HG02973 (cell line): ENCODE measurements around the gene PSMC5.
"Not testable (repeated sequence)": the region's sequence is repeated elsewhere in the genome, so short reads cannot be mapped to it uniquely, and the experiment has no call there.

Experiments used
- ATAC-seq: cut with Tn5 transposase; IDR thresholded peaks from one replicate; pipeline ENCODE4 v1.9.1; 2021; ENCODE audit warnings: moderate library complexity; ENCODE audit not compliant: unreplicated experiment

PSMC5 gene

GRCh38 chr17:63838631-63839171 is 11.5 kb downstream of the PSMC5 start:
- ATAC-seq: no peak

GRCh38 chr17:63840591-63841349 is 13.5 kb downstream of the PSMC5 start:
- ATAC-seq: no peak

GRCh38 chr17:63841350-63842172 is 14.3 kb downstream of the PSMC5 start:
- ATAC-seq: no peak

- ATAC-seq: peak; percentile 35
Measured at GRCh38 chr17:63842173-63842539, 14.9 kb downstream of the PSMC5 start.

- peak; percentile 72 for ATAC-seq
Measured at GRCh38 chr17:63842540-63843386, 15.5 kb downstream of the PSMC5 start, which contains the start of gene SMARCD2. SMARCD2 (minus strand) TSS chr17:63842685; CDS start chr17:63842674, 11 bp downstream.

GRCh38 chr17:63843387-63843888 is 16.2 kb downstream of the PSMC5 start:
- ATAC-seq: peak; percentile 20

- no peak for ATAC-seq
Measured at GRCh38 chr17:63843910-63844677, 16.9 kb downstream of the PSMC5 start.

- no peak for ATAC-seq
Measured at GRCh38 chr17:63845509-63845908, 18.3 kb downstream of the PSMC5 start.

- no peak for ATAC-seq
Measured at GRCh38 chr17:63847525-63848249, 20.5 kb downstream of the PSMC5 start.

- ATAC-seq: peak; percentile 71
Measured at GRCh38 chr17:63848834-63849689, 21.8 kb downstream of the PSMC5 start.

GRCh38 chr17:63850401-63850800 is 23.2 kb downstream of the PSMC5 start:
- ATAC-seq: no peak

GRCh38 chr17:63853260-63853659 is 26.0 kb downstream of the PSMC5 start:
- no peak for ATAC-seq

- ATAC-seq: no peak
Measured at GRCh38 chr17:63854709-63855108, 27.5 kb downstream of the PSMC5 start.

- ATAC-seq: no peak
Measured at GRCh38 chr17:63855185-63855584, 28.0 kb downstream of the PSMC5 start.

- ATAC-seq: not testable (repeated sequence)
Measured at GRCh38 chr17:63856425-63856824, 29.2 kb downstream of the PSMC5 start.

GRCh38 chr17:63859257-63859656 is 32.0 kb downstream of the PSMC5 start:
- ATAC-seq: no peak

GRCh38 chr17:63866625-63867024 is 39.4 kb downstream of the PSMC5 start:
- ATAC-seq: not testable (repeated sequence)
